Limb (tissue), 2 donors: ENCODE data around the gene SCN1A.
A peak's percentile ranks its signal among the peaks of the same experiment; 100 is the strongest.

Experiments
- DNase-seq, 2 donors: peaks; one replicate each; pipeline ENCODE4 v3.0.0-alpha.2; 2016; ENCODE audit errors: extremely low spot score in 2 of 2

SCN1A gene

GRCh38 chr2:166081852-166082251 lies 46.0 kb downstream of the SCN1A start:
- DNase-seq: no peak

DNA sequence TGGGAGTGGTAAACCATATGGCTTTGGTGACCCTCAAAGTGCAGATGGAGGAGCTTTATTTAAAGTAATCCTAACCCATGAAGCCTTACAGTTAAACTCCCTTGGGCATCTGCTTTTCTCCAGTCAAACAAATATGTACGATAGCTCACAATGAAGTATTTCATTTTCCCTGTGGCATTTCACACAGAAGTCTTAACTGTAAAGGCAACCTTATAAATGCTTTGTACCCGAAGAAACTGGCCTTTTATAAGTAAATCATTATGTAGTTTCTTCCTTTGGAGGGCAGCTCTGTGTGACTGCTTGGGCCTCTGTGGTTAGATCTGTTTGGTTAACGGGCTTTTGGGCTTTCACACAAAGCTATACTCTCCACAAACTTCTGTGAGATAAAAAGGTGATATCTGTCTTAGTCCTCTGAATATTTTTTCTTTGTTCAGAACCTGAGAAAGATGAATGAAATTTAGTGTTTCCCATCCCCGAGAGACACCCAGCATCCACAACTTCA lies 46.6 kb downstream of the SCN1A start:
- DNase-seq: no peak

GRCh38 chr2:166074430-166074829 lies 53.4 kb downstream of the SCN1A start:
- no peak for DNase-seq

- no peak for DNase-seq
Observed at GRCh38 chr2:166074011-166074410, 53.8 kb downstream of the SCN1A start.

- DNase-seq: no peak
Observed at GRCh38 chr2:166070231-166070630, 57.6 kb downstream of the SCN1A start.

GRCh38 chr2:166068981-166069380 lies 58.8 kb downstream of the SCN1A start:
- no peak for DNase-seq

DNA sequence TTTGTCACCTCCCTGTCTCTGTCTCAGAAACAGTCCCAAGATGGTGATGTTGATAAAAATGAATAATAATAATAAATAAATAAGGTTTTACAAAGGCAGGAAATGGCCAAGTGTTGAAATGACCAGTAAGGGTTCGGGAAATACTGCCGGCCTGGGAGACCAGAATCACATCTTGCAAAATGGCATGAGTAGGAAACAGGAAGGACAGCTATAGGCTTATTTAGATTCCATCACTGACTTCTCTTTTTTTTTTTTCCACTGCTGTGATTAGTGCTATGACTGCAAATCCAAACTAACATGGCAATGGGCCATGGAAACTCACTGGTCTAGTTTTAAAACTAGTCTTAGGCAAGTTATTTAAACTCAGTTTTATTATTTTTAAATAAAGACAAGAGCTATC lies 60.6 kb downstream of the SCN1A start:
- no peak for DNase-seq

DNA sequence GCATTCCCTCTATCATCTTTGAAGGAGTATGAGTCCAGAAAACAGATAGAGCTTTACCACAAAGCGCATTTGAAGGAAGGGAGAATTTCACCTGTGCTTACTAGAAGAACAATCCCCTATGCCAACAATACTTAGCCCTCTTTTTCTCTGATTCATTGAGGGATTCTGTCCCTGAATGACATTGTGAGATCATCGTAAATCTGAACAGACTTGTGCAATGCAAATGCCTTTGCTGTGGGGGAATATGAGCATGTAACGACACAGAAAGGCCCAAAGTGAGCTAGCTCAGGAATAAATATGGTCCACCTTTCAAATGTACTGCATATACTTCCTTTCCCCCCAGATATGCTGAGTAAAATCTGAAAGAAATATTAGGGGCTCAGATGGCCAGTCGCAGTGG lies 67.6 kb downstream of the SCN1A start:
- no peak for DNase-seq

DNA sequence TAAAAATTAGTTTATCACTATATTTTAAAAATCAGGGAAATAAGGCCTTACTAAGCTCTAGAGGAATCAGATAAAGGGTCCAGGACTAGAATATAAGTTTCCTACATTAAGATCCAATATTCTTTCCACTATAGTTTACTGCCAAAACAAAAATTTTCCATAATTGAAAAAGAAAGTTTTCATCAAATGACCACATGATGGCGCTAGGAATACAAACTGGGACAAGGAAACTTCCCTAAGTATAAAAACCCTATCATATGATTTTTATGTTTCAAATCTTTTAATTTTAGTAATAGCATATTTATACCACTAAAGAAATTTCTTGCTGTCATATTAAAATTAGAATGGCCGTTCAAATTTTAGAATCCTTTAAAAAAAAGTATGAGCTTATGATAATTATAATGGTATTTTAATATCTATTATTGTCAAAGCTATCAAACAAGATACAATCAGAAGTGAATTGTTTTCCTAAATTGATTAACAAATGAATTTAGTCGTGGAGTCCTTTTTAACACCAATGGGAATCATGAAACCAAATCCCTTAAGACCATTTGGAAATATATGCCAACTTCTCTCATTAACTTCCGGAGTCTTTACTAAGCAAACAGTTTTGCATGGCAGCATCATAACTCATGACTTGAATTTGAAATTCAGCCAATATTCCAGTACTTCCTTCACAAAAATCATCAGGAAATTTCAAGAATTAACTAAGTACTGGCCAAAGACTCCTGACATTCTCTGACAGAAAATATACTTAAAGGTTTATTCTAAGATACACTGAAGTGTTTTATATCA lies 70.3 kb downstream of the SCN1A start:
- peak in 1 of 2 donors; percentile 38 for DNase-seq

- no peak for DNase-seq
Observed at GRCh38 chr2:166044853-166045483, 82.9 kb downstream of the SCN1A start.

DNA sequence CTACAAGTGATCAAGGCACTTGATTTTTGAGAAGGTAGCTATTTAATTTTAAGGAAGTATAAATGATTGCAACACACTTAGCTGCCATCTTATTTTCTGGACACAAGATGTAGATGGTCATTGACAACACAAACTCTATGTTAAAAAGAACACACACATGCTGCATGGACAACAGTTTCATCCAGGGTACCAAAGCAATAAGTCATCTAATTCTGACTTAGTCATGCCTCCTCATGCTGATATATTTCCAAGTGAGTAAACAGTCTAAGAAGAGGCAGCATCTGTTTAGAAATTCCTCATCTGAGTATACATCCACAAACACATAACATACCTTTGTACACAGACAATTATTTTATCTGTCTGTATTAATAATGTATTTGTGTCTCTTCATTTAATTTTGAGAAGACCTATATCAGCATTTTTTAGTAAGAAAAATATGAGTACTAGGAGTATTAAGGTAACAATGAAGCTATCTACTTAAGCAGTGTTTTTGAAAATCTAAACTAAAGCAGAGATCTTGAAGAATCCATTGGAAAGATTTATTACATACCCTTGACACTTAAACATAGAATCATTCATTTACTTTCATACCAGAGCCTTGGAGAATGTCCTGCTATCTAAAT lies 84.9 kb downstream of the SCN1A start:
- DNase-seq: no peak

DNA sequence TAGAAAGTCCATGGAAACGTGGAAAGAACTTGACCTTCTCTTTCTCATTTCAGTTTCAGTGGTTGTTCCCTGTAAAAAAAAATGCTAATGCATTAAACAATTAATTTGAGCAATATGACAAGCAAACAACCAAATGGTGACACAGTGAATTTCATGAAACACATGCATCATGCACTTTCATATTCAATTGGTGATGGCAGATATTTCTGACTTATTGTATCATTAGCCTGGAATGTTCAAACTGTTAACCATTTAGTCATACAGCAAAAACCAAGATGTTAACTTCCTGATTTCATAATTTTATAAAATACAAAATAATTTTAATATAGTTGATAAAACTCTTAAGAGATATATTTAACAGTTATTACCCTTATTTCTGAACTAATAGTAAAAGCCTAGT lies 85.5 kb downstream of the SCN1A start:
- DNase-seq: no peak

DNA sequence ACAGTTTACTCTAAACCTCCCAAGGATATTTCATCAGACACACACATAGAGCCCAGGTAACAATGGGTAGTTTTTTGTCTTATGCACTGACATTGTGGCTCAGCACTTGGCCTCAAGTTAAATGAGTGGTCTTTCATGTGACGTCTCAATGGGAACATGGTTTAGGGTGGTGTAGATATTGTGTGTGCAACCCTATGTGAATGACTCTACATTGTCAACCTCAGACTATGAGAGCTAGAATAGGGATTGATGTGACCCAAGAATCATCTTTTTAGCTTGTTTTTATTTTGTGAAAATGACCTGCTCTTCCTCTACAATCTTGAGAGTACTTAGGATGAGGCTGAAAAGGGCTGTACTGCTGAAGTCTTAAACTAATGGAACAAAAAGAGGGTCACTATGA lies 86.2 kb downstream of the SCN1A start:
- no peak for DNase-seq

DNA sequence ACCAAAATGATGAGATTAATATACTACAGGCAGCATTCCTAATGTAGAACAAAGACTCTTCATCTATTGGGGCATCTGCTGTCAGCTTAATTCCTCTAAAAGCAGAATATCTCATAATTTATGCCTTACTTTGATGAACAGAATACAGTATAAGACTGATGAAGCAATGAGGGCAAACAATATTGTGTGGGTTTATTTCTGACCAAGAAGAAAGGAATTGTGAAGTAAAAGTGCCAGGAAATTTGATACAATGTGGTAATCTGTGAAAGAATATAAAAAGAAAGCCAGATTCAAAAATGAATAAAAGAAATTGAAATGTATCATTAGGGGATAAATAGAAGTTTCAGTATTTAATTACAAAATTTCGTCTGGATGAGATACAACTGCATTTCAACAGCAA lies 95.5 kb downstream of the SCN1A start:
- DNase-seq: no peak

DNA sequence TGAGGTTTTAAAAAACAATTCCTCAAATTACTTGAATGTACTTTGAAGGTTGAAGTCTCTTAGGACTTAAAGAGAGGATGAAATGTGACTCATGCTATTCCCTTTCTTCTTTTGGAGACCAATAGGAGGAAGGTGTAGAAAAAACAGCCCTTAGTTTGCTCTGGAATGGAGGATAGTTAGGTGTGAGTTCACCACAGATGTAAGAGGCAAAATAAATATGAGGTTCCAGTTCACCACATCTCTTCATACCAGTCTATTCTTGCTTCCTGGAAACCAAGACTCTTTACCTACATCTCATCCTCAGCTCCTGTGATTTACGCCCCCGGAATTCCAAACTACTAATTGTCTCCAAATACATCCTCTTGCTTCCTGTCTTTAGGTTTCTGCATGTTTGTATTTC lies 96.8 kb downstream of the SCN1A start:
- DNase-seq: no peak

GRCh38 chr2:166025313-166025712 lies 102.5 kb downstream of the SCN1A start:
- DNase-seq: no peak

DNA sequence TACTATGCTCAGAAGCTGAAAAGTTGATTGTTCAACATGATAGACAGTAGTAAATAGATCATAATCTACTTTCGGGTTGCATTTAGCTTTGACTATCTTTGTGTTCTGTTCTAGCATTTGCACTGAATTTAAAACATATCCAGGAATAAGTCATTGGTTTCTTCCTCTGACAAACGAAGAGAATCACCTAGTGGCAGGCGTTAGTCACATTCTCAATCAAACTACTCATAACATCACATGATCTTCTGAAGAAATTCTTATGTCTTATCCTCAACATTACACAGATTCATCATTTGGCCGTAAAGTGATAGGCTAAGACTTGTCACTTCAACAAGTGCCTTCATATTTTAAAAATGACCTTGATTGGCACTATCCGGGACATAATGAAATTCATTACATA lies 110.6 kb downstream of the SCN1A start:
- no peak for DNase-seq

DNA sequence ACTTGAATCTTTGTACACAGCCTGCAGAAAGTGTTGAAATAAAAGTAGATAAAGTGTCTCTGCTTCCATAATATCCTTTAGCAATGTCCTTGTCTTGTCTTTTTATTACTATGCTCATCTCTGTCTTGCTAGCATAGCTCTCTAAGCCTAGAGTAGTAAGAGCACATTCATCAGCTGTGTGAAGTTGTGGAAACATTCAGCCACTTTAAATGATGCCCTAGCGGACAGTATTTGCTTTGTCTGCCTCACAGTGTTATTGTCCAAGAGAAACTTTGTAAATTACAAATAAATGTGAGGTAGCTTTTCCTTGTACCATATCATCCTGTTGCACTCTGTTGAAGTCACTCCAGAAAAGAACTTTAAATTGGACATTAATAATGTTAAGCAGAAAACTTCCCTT lies 113.9 kb downstream of the SCN1A start:
- no peak for DNase-seq

- no peak for DNase-seq
Observed at GRCh38 chr2:166011660-166012059, 116.2 kb downstream of the SCN1A start.

- DNase-seq: no peak
Observed at GRCh38 chr2:166000401-166000800, 127.4 kb downstream of the SCN1A start.

- no peak for DNase-seq
Observed at GRCh38 chr2:165990846-165991245, 137.0 kb downstream of the SCN1A start.

DNA sequence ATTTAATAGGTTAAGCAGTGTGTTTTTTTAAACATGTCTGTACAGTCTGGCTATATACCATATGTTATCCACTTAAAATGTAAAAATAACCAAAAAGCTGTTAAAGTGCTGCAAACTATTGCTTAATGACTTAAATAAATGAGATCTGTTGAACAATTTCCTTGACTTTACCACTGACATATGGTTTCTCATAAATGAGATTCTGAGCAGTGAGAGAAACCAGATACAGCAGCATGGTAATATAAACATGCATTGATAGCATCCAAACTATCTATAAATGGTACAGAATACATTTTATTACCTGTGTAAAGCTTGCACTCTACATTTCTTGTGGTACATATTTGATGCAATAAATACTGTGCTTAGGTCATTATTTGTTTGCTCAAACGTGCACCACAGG lies 138.0 kb downstream of the SCN1A start:
- no peak for DNase-seq

GRCh38 chr2:165985120-165985519 lies 142.7 kb downstream of the SCN1A start:
- no peak for DNase-seq
